ENCODE data around the gene CTU2. TPM values are rescaled to one million over a fixed set of nuclear protein-coding genes. Genes with fewer than 3 reads are reported as not detected.

CTU2 gene
- total and polyA plus RNA-seq, 10 of the 15 experiments (the other 5 are each of a cell fraction or from before 2014, with no cell fraction given) = 0.32 to 44.5 (median 18.2) TPM

GRCh38 chr16:88681084-88681680, 25.1 kb upstream of the CTU2 start:
- peak overlapping the region; percentile 65 for H3K4me3 ChIP-seq
- DNase-seq (ENCODE audit: low read depth, low spot score) = no peak
- RAD21 ChIA-PET (ENCODE audit: unreplicated experiment) = interaction anchor here (1.3 to 2.5 kb wide), 4 partner anchors 17 to 24 kb away, joined by 5 to 10 read pairs (median 9); no protein-coding TSS in a partner anchor
- intact Hi-C loops (cut with micrococcal nuclease; ENCODE audit: unreplicated experiment) = loop anchor here (1.0 to 2.0 kb wide), 3 partner anchors 18 to 30 kb away; partner anchors contain the start of genes CYBA and MVD
- WGBS (ENCODE audit: insufficient coverage, insufficient replicate concordance, low lambda C conversion rate, missing lambda C conversion rate) = 4% methylated on average over 28 of the region's 31 CpGs
- SMC1A ChIA-PET (ENCODE audit: uncharacterized antibody, unreplicated experiment) = interaction anchor here (0.7 to 3.1 kb wide), 8 partner anchors 10 to 85 kb away, joined by 3 to 13 read pairs (median 5); partner anchors contain the start of gene MVD
- H3K79me2 ChIP-seq (ENCODE audit: control insufficient read depth, insufficient read depth, low read length) = no peaks in the 10 kb centered on the region; the same call in 1 of the 2 replicates
- no peaks in the 10 kb centered on the region for H3K9me3 ChIP-seq (replicated peaks; ENCODE audit: control insufficient read depth, insufficient read depth, low read length)
- peak overlapping the region; percentile 88 for H3K4me2 ChIP-seq (ENCODE audit: control insufficient read depth, insufficient read depth)
- in situ Hi-C loops (cut with MboI) = no loop called here
- H2AFZ ChIP-seq (ENCODE audit: control insufficient read depth, low read depth, low read length) = peak overlapping the region; percentile 44
- no peaks in the 10 kb centered on the region for H3K36me3 ChIP-seq (ENCODE audit: control insufficient read depth in 2 of 2, insufficient read depth in 2 of 2, low read length in 1 of 2)
- H3K27me3 ChIP-seq (replicated peaks in 1 of 2; ENCODE audit: control insufficient read depth in 2 of 2, insufficient read depth in 2 of 2, low read length in 1 of 2) = no peaks in the 10 kb centered on the region
- H3K9ac ChIP-seq (ENCODE audit: control insufficient read depth, insufficient read depth, low read length) = peak overlapping the region; percentile 77
- peaks cover 37% of the 10 kb centered on the region for H3K4me1 ChIP-seq (ENCODE audit: control insufficient read depth, insufficient read depth, low read length)
- H3K27ac ChIP-seq (ENCODE audit: control insufficient read depth, insufficient read depth) = peak overlapping the region; percentile 92
- CTCF ChIA-PET = interaction anchor here (0.7 to 3.4 kb wide), 15 partner anchors 8 to 120 kb away, joined by 3 to 26 read pairs (median 5); partner anchors contain the start of genes CTU2 and RNF166
- no peak for FAIRE-seq
- no peaks in the 10 kb centered on the region for H4K20me1 ChIP-seq (ENCODE audit: control insufficient read depth, insufficient read depth)
- peak; percentile 75 for ATAC-seq
- BruUV-seq (replicated peaks) = TSS peak; percentile 70
- POLR2A ChIA-PET = interaction anchor here (0.6 to 2.5 kb wide), 6 partner anchors 16 to 111 kb away, joined by 3 to 12 read pairs (median 6); partner anchors contain the start of genes CYBA, MVD and ZC3H18
- TF ChIP-seq MXI1 (IDR thresholded peaks at IDR 0.05; ENCODE audit: low read depth, low read length) = peak; percentile 61; the same call in 1 of the 2 replicates
- no peak for TF ChIP-seq ZBTB40 (IDR thresholded peaks at IDR 0.05; ENCODE audit: borderline replicate concordance)
- TF ChIP-seq BHLHE40 (IDR thresholded peaks at IDR 0.05; ENCODE audit: borderline replicate concordance in 1 of 2, low read depth in 2 of 2, low read length in 1 of 2) = peak in 1 of 2 experiments; percentile 47; a peak in 1 of 4 replicates
- 0 out of 2 replicates have a peak, but pooled peaks have one; percentile 47 for TF ChIP-seq RCOR1 (conservative IDR thresholded peaks at IDR 0.05; ENCODE audit: low read depth, low read length)
- TF ChIP-seq POU2F2 (IDR thresholded peaks at IDR 0.05; ENCODE audit: borderline replicate concordance, low read depth, low read length) = 0 out of 3 replicates have a peak, but pooled peaks have one; percentile 11
- TF ChIP-seq SMAD5 (IDR thresholded peaks at IDR 0.05; ENCODE audit: low read depth) = 0 out of 2 replicates have a peak, but pooled peaks have one; percentile 20
- no peak for TF ChIP-seq PKNOX1 (IDR thresholded peaks at IDR 0.05)
- no peak for TF ChIP-seq ZNF274 (IDR thresholded peaks at IDR 0.05; ENCODE audit: insufficient read depth, insufficient read length)
- TF ChIP-seq TCF3 (IDR thresholded peaks at IDR 0.05; ENCODE audit: borderline replicate concordance, insufficient read depth, low read depth, low read length) = 0 out of 2 replicates have a peak, but pooled peaks have one; percentile 63
- 0 out of 2 replicates have a peak, but pooled peaks have one; percentile 10 for TF ChIP-seq ZNF24 (IDR thresholded peaks at IDR 0.05)
- TF ChIP-seq ZBTB11 (CRISPR knock-in tag; IDR thresholded peaks at IDR 0.05) = no peak
- peak; percentile 48; the same call in 1 of the 2 replicates for TF ChIP-seq POLR2A (IDR thresholded peaks at IDR 0.05; ENCODE audit: low read depth, low read length)
- peak; percentile 65; the same call in 1 of the 2 replicates for TF ChIP-seq HDGF (IDR thresholded peaks at IDR 0.05)
- peak; percentile 19 for TF ChIP-seq KLF5 (IDR thresholded peaks at IDR 0.05; ENCODE audit: partially characterized antibody)

All from GM12878 (cell line).